HG03064 (cell line): Measurements from ENCODE around the gene TSPAN18.

Experiments
- ATAC-seq: cut with Tn5 transposase; IDR thresholded peaks from one replicate; pipeline ENCODE4 v1.9.1; 2021; ENCODE audit warnings: low read depth; ENCODE audit not compliant: unreplicated experiment

TSPAN18 gene

DNA sequence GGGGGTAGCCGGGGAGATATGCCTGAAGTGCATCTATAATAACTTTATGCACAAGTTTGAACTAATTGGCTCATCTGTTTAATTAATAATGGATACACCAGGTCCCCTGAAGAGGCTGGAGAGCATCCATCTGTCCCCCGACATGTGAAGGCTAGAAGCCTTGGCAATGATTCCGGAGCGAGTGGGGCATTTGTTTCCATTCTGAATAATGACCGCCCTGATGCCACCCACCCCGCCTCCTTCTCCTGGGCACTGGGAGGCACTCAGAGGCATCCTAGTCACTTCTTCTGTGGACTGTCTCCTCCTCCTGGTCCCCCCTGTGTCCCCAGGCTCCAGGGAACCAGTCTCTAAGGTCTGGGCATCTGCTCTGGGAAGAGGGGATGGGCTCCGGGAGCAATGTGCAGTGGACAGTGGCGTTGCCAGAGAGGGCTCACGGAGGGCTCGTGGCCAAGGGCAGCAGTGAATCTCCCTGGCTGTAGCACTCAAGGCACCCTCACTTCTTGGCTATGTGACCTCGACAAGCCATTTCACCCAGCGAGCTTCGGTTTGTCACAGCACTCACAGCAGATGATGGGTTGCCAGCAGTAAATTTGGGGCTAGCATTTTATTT, 64.7 kb downstream of the TSPAN18 start:
- no peak for ATAC-seq

DNA sequence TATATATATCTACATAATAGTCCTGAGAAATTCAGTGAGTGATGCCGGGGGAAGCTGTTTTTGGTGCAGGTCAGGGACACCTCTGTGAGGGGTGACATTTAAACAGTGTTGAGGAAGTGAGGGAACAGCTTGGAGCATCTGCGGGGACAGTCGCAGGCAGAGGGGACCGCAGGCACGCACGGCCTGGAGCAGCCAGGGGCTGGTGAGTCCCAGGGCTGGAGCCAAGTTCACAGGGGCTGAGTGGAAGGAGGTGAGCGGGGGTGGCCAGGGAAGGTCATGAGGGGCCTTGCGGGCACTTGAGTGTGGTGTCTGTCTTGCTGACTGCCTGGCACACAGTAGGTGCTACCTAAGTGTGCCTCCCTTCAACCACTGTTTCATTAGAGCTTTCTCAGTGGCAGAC, 65.4 kb downstream of the TSPAN18 start:
- ATAC-seq = no peak

DNA sequence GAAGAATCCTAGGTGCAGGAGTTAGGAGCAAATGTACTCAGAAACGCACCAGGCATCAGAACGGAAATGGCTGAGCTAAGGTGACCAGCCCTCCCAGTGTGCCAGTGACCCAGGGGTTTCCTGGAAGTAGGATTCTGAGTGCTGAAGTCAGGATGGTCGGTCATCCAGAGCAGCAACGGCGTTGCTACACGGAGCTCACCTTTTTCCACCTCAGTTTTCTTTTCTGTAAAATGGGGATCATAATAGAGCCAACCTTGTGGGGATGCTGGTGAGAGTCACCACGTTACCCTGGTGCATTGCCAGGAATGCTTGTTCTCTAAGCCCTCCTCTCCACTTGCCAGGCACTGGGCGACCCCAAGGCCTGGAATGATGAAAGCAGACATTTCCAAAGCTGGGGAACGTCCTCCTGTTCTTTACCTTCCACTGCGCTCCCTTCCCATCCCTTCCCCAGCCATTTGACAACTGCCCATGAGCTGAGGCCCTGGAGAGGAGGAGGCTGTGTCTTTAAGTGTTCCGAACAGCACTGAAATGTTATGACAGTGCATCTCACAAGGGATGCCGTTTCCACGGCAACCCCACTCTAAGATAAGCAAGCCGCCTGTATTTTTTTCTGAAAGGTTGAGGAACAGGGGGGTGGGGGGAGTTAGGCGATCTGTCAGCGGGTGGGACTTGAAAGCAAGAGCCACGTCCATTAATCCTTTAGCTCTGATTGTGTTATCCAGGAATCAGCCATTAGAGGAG, 66.8 kb downstream of the TSPAN18 start:
- ATAC-seq = no peak

DNA sequence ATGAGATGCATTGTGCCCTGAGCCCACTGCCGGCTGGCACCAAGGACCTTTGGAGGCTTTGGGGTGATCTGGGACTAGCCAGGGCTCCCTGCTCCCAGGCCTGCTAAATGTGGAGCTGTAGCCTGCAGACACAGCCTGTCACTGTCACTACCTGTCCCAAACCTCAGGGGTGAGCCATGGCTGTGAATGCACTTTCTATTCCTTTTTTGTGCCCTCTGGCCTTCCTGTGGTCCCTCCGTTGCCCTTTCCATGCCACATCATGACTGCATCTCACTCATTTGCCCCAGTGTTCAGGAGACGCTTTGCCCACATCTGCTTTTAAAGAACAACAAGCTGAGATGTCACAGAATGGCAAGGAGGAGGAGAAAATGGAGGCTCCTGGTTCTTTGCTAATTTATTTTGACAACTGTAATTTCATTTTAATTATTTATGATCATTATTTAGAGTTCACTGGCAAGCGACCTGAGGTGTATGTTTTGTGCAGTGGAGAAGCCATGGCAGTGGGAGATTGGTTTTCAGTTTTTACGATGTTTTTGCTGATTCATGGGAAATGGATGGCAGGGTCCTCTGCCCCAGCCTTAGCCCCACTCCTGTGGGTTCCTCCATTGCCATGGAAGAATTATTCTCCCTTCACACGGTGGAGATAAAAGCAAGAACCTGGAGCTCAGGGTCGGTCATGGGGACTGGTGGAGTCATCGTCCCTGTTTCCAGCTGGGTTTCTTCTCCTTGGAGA, 69.2 kb downstream of the TSPAN18 start:
- ATAC-seq = no peak

DNA sequence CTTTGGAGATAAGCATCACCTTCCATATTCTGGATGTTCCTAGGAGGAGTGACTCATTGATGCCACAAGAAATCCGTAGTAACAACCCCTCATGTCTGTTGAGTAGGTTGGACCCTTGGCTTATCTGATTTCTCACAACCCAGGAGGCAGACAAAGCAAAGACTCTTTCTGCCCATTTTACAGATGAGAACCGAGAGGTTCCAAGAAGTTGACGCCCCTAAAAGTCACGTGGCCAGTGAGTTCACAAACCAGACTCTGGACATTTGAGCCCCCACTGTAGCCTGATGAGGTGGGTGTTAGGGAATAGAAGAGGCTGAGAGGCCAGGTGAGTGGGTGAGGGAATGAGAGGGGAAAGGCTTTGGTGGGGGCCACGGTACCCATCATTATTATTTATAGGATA, 70.3 kb downstream of the TSPAN18 start:
- no peak for ATAC-seq

DNA sequence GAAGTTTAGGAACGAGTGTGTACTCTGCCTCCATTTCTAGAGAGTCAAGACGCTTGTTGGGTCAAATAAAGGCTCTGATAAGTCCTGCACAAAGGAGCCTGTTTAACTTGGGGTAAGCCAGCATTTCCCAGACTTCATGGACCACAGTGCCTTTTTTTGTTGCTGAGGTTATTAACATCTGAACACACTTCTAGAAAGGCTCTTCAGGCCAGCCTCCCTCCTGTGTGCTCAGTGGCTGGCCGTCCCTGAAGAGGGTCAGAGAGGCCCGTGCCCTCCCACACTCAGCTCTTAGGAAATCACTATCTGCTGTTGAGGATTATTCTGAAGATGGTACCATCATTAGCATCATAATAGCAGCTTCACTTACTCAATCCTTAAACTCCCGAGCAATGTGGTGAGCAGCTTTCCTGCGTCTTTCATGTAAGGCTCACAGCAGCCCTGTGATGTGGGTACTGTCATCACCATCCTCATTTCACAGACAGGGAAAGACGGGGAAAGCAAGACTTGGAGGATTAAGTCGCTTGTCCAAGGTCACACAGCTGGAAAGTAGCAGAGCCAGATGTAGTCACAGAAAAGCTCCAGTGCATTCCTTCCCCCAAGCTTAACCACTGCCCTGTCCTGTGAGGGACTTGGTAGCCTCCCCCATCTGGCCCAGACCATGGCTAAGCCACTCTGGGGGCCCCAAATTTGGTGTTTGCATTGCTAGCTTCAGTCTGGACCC, 71.3 kb downstream of the TSPAN18 start:
- no peak for ATAC-seq

DNA sequence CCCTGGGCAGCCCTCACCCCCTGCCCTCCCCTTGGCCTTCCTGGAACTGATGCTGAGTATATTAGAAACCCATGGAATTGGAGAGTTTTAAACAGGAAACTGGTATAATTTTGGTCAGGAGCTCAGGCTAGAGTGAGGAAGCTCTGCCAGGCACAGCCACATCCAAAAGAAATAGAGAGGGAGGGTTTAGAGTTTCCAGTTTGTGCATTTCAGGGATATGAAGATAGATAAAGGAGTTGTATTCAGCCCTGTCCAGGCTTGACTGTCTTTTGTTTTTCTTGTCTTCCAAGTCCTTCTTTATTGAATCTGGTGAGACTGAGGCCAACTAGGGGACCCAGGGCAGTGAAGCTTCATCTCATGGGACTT, 71.8 kb downstream of the TSPAN18 start:
- ATAC-seq = no peak

DNA sequence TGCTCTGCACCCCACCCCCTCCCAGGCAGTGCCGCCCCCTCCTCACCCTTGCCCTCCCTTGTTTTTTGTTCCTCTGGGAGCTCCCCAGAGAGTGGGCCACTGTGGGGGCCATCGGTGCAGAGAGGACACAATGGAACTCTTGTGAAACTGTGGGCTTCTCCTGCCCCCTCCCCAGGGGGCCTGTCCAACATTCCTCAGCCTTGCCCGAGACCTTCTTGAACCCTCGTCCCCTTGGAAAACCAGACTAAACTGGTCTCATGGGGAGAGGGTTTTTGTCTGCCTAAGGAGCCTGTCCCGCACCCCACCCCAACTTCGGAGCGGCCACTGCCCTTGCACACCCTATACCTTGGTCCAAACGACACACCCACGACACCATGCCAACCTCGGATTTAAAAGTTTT, 72.2 kb downstream of the TSPAN18 start:
- ATAC-seq = no peak

DNA sequence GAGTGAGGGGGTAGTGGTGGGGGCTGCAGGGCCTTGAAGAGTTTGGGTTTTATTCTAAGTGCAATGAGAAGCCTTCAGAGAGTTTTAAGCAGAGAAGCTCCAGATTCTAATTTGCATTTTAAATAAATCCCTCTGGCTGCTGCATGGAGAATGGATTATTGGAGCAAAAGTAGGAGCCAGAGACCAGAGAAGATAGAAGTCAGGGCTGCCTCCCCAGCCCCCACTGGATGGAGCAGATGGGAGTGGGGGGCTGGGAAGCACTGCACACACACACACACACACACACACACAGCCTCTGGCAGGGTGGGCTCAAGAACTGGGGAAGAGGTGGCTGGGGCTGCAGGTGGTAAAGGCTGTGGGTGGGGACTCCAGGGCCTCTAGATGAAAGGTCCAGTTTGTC, 75.6 kb downstream of the TSPAN18 start:
- no peak for ATAC-seq

DNA sequence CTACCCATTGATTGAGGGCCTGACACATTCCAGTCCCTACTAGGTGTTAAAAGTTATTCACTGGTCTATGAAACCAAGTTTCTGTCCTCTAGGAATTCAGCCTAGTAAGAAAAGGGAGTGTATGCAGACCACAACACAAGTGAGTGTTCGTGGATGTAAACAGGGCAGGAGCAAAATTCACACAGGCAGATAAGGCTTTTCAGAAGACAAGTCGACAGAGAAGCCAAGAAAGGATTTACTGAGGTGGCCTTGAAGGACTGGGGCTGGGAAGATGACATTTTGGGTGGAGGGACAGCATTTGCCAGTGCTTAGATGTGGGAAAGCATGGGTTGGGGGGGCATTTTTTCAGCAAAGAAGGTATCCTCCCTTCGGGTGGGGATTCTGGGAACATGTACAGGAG, 76.2 kb downstream of the TSPAN18 start:
- ATAC-seq = no peak

DNA sequence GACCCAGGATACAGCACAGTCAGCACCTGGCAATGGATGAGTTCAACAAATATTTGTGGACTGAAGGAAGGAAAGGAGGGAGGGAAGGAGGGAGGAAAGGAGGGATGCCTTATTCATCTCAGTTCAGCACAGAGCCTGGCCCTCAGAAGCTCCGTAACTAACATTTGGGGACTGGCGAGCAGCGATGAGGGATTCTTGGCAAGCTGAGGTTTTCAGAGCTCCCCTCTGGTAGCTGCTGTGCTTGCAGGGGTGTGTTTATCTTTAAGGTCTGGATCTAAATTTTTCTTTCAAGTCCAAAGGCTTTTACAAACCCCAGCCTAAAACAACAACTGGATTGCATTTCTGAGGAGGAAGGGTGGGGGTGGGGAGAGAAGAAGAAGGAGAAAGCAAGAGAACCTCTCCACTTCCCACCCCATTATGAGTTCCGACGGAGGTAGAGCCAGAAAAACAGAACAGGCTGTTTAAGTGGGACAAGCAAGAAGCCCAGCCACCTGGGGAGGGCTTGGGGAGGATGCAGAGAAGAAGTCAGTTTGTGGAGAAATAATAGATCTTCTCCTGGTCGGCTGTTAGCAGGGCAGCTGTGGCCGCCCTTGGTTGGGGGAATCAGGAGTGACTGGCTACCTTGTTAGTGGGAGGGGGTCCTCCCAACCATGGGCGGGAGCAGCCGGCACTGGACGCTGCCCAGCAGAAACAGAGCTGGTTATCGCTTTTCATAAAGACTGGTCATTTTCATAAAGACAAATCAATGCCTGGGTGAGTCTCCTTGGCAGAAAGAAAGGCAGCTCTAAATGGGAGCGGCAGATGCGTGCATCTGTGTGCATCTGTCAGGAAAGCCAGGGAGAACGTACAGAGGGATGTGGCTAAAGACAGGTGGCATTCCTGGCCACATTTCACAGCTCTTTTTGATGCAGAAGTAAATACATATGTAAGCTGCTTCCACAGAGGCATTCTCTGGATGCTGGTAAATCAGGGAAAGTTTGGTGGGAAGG, 78.0 kb downstream of the TSPAN18 start:
- no peak for ATAC-seq

DNA sequence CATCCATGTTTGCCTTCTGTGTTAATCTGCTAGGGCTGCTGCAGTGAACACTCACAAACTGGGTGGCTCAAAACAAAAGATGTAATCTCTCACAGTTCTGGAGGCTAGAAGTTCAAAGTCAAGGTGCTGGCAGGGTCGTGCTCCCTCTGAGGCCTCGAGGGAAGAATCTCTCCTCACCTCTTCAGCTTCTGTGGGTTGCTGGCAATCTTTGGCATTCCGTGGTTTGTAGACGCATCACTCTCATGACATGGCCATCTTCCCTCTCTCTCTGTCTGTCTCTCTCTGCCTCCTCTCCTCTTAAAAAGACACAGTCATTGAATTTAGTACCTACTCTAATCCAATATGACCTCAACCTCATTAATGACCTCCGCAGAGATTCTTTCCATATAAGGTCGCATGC, 78.8 kb downstream of the TSPAN18 start:
- ATAC-seq = no peak

DNA sequence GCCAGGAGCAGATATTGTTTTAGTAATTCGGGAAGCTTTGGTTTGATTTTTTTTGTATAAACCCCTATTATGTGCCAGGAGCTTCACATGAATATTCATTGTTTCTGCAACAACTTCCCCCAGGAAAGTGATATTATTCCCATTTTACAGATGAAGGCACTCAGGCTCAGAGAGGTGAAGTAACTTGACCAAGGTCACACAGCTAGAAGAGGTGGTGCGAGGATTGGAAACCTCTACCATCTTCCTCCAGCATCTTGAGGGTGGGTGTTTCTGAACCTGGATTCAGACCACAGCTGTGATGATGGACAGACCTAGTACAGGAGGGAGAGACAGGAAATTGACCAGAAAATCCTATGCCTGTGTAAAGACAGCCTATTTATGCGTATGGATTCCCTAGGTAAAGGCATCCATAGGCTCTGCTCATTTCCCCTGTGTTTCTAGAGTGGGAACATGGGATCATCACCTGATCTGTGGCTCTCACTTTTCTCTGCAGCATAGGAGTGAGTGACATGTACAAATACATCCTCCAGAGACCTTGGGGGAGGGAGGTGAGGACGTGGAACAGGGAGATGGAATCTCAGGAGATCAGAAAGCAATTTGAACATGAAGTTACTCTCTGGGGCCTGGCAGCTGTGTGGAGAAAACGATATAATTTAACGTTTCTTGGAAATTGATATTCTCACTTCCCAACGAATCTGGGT, 81.4 kb downstream of the TSPAN18 start:
- no peak for ATAC-seq

DNA sequence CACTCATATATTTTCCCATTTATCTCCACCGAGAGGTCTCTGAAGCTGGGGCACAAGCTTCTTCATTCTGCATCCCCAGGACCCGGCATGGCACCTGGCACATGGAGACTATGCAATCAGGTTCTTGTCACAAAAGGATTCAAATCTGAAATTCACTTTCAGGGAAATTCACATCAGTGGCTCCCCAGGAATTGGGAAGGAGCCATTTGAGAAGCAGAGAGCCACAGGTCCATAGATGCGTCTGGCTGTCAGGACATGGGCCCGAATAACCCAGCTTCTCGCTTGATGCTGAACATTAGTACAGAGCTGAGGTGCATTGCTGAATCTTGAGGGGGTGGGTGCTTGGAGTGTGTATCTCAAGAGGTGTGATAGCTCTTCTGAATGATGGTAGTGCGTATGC, 82.5 kb downstream of the TSPAN18 start:
- ATAC-seq = no peak

DNA sequence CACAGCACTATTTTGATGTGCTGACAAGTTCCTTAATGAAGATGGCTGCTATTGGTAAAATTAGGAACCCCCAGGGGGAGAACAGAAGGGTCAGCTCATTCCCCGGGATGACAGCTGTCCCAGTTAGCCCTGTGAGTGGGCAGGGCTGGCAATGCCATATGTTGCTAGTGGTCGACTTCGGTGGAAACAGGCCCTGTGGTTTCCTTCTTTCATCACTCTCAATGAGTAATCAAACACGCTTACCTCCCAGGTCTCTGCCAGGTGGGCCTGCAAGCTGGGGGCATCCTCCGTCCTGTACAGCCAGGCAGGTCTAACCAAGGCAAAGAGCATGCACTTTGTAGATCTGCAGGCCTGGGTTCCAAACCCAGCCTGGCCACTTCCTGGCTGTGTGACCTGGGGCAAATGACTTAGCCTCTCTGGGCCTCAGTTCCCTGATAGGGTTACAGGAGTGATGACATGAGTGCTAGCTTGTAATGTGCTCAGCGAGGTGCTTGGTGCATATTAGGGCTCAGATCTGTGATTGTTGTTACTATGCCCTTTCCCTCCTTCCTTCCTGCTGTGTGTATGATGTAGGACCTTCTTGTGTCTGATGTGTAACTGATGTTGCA, 85.2 kb downstream of the TSPAN18 start:
- no peak for ATAC-seq

DNA sequence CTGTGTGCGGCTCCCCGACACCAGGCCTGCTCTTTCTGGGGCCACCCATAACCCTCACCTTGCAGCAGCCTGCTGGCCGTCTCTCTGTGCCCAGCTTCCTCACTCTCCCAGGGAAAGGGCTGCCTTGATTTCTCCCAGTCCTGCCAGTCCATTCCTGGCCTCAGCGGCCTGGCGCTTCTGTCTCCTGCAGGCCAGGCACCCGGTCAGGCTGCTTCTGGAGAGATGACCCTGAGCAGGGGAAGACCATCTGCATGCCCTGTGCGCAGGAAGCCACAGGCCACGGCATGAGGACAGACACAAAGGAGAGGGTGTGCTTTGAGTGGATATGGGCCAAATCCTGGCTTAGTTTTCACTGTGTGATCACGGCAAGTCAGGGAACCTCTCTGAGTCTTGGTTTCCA, 86.2 kb downstream of the TSPAN18 start:
- ATAC-seq = no peak

DNA sequence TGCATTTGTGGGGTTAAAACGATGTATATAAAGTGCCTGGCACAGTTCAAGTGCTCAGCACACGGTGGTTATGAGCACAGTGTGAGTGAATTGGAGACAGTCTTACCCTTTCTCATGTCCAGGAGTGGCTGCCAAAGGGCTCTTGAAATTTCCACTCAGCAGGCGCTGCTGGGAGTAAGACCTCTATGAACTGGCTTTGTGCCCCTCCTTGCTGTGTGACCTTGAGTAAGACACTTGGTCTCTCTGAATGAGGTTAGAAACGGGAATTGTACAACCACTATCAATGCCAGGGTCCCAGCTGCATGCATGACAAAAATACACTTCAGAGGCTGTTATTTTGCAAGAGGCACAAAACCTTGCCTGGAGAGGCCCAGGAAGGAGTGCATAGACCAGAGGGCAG, 86.6 kb downstream of the TSPAN18 start:
- ATAC-seq = no peak

DNA sequence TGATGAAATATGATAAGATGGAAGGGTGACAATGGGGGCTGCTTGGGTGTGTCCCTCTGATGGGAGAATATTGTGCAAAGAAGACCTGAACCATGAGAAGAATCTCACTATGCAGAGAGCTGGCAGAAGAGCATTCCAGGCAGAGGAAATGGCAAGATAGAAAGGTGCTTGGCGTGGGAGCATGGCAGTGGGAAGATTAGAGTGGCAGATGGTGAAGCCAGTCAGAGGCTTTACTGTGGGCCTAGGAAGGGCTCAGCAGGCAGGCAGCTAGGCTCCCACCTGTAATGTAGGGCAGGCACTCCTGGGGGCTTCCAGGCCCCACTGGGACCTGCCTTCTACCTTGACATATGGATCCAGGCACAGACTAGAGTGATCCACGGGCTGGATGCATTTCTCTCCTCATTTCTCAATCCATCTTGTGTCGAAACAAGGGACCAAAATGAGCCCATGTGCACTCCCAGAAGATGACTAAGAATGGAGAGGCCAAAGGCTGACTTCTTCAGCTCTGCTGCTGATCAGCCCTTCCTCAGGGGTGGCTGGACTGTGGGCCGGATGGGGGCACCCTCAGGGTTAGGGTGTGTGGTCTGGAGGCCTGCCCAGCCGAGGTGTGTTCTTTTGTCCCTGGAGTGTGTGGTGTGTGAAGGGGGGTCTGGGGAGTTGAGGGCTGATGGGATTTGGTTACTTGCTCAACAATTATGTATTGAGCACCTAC, 88.3 kb downstream of the TSPAN18 start:
- ATAC-seq = no peak
